GM21526 (cell line): ENCODE data around the gene GOLGA6L4.
"Not testable (repeated sequence)": the region's sequence is repeated elsewhere in the genome, so short reads cannot be mapped to it uniquely, and the experiment has no call there.

ENCODE experiments used
- ATAC-seq: cut with Tn5 transposase; IDR thresholded peaks from one replicate; pipeline ENCODE4 v1.9.1; 2021; ENCODE audit warnings: moderate library complexity; ENCODE audit not compliant: unreplicated experiment, low FRiP score

GOLGA6L4 gene

GRCh38 chr15:84235573-84235972 lies at the start of gene GOLGA6L4:
GOLGA6L4 (plus strand) TSS chr15:84235773; CDS start chr15:84235835, 62 bp downstream.
- not testable (repeated sequence) for ATAC-seq

- ATAC-seq, result not testable (repeated sequence)
Observed at GRCh38 chr15:84192982-84193381, 42.6 kb upstream of the GOLGA6L4 start.

DNA sequence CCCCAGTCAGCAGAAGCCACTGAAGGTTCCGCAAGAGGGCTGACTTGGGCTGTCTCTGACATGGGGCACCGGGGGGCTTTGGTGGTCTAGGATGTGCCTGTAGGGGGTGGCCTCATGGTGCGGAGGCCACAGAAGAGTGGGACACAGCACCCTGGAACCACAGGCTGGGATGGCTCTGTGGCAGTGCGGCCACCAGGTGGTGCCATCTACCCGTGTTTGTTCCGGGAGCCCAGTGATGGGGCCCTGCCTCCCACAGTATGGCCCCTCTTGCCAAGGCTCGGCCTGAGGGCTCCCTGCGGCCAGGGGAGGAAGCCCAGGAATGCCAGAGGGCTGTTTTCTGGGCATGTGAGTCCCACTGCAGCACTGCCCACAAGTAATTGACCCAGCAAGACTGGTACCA lies 40.0 kb upstream of the GOLGA6L4 start:
- peak; percentile 88 for ATAC-seq

DNA sequence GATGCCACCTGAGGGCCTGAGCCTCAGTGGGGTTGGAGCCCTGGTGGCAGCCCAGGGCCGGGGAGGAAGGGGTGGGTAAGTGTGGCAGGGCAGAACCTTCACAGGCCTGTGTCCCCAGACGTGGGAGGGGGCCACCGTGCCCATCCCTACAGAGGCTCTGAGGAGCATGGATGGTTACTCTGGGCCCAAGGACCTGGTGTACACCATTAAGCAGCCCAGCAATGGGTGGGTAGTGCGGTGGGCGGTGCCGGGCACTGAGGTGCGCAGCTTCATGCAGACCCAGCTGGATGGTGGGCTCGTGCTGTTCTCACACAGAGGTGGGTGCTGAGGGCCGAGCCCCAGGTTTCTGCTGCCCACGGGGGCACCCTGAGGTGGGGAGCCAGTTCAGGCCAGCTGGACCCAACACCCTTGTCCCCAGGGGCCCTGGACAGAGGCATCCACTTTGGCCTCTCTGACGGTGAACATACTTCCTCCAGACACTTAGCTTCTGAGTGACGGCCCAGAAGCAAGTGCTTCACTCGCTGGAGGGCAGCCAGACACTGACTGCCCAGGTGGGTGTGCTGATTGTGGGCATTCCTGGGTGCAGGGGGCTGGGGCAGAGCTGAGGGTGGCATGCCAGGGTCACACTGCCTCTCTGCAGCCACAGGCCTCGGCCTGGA lies 38.9 kb upstream of the GOLGA6L4 start:
- not testable (repeated sequence) for ATAC-seq

DNA sequence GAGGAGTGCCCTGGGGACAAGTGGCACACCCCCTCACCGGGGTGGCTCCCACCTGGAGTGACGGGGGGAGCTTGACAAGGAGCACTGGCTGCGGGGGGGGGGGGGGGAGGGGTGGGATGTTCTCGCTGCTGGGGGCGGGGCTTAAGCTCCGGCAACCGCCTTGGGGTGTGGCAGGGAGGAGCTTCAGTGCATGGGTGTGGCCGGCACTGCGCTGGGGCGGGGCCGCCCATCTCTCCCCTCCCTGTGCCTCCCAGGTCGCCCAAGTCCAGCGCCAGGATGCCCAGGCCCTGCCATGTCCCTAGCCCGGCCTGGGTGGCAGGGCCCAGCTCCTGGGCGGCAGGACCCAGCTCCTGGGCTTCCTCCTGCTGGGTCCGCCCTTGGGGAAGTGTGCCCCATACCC lies 35.7 kb upstream of the GOLGA6L4 start:
- ATAC-seq, result not testable (repeated sequence)

- ATAC-seq, result not testable (repeated sequence)
Observed at GRCh38 chr15:84246441-84246840, 10.9 kb downstream of the GOLGA6L4 start.
